Coronary artery (tissue), 2 donors: ENCODE measurements around the gene ZNF683.

ENCODE experiments used
- DNase-seq: peaks from one replicate; pipeline ENCODE4 v3.0.0-alpha.2; 2017; ENCODE audit warnings: low spot score
- H3K27ac ChIP-seq, 2 donors: fragments of 200-600 bp; sonication (generic); one replicate each; pipeline ENCODE4 v1.5.1; 2016 to 2019
- H3K4me3 ChIP-seq: fragments of 200-600 bp; sonication (generic); 2 replicates; pipeline ENCODE4 v1.5.1; 2016; ENCODE audit warnings: mild to moderate bottlenecking, moderate library complexity
- CTCF ChIP-seq: fragments of 200-600 bp; sonication (generic); IDR thresholded peaks from one replicate; pipeline ENCODE4 v1.5.1; 2019; ENCODE audit warnings: antibody characterized with exemption

The ZNF683 gene

GRCh38 chr1:26345718-26346117 is 26.8 kb downstream of the ZNF683 start:
- DNase-seq: no peak
- no peak overlapping the region for H3K4me3 ChIP-seq
- TF ChIP-seq CTCF: no peak
- no peak overlapping the region for H3K27ac ChIP-seq

- no peak overlapping the region for H3K4me3 ChIP-seq
- DNase-seq: no peak
- no peak for TF ChIP-seq CTCF
- no peak overlapping the region for H3K27ac ChIP-seq
These were observed 28.2 kb downstream of the ZNF683 start for GRCh38 chr1:26344147-26344920.

- Histone ChIP-seq H3K27ac (no peak overlapping the region), H3K4me3 (no peak overlapping the region)
- no peak for DNase-seq
- TF ChIP-seq CTCF: no peak
These were observed 32.5 kb downstream of the ZNF683 start for GRCh38 chr1:26340047-26340481.

GRCh38 chr1:26338670-26339069 is 33.9 kb downstream of the ZNF683 start:
- H3K27ac ChIP-seq: no peak overlapping the region
- DNase-seq: no peak
- no peak overlapping the region for H3K4me3 ChIP-seq
- no peak for TF ChIP-seq CTCF

GRCh38 chr1:26337625-26338024 is 34.9 kb downstream of the ZNF683 start:
- DNase-seq: no peak
- TF ChIP-seq CTCF: no peak
- Histone ChIP-seq H3K27ac (no peak overlapping the region), H3K4me3 (no peak overlapping the region)

GRCh38 chr1:26337206-26337535 is 35.4 kb downstream of the ZNF683 start:
- Histone ChIP-seq H3K4me3 (no peak overlapping the region), H3K27ac (no peak overlapping the region)
- no peak for DNase-seq
- no peak for TF ChIP-seq CTCF

GRCh38 chr1:26336477-26337205 is 35.9 kb downstream of the ZNF683 start:
- peak overlapping the region; percentile 68 for H3K4me3 ChIP-seq
- DNase-seq: no peak
- TF ChIP-seq CTCF: no peak
- no peak overlapping the region for H3K27ac ChIP-seq
